Ishikawa (cell line): Measurements from ENCODE around the gene GZMB.

Experiments used
- CEBPB ChIP-seq: IDR thresholded peaks from 2 replicates; pipeline ENCODE4 v1.6.1; 2012
- EGR1 ChIP-seq: IDR thresholded peaks from 2 replicates; pipeline ENCODE4 v1.6.1; 2012
- EP300 ChIP-seq: IDR thresholded peaks from 2 replicates; pipeline ENCODE4 v1.6.1; 2012; ENCODE audit warnings: borderline replicate concordance
- NFIC ChIP-seq: IDR thresholded peaks from 2 replicates; pipeline ENCODE4 v1.6.1; 2012
- RAD21 ChIP-seq: IDR thresholded peaks from 2 replicates; pipeline ENCODE4 v1.6.1; 2012; ENCODE audit warnings: low read depth
- TCF12 ChIP-seq: IDR thresholded peaks from 2 replicates; pipeline ENCODE4 v1.6.1; 2012; ENCODE audit warnings: low read depth
- TF ChIP-seq, protein P1 (sequence below): IDR thresholded peaks from 2 replicates; pipeline ENCODE4 v1.6.1; 2012
- TF ChIP-seq, protein P2 (sequence below): IDR thresholded peaks from 2 replicates; pipeline ENCODE4 v1.6.1; 2012; ENCODE audit warnings: low read depth, mild to moderate bottlenecking

DNA sequence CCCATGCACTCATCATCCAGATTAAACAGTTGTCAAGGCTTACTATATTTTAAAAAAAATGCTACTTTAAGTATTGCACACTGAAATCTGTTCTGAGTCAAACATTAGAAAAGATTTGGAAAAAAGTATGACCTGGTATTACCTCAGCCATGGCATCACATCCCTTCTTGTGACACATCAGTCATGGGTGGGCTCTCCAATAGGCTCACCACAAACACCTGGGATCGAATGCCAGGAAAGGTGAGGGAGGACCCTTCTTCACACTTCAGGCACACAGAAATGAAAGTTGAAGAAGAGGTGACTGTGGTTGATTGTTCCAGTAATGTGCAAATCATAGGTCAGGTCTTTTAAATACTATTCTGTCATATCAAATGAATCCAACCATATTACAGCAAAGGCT is 36.6 kb upstream of the GZMB start:
- TF ChIP-seq, protein P1, sequence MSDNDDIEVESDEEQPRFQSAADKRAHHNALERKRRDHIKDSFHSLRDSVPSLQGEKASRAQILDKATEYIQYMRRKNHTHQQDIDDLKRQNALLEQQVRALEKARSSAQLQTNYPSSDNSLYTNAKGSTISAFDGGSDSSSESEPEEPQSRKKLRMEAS, result no peak
- TF ChIP-seq EP300 (no peak), CEBPB (no peak), TCF12 (no peak), NFIC (no peak), EGR1 (no peak), RAD21 (no peak)
- TF ChIP-seq, protein P2, sequence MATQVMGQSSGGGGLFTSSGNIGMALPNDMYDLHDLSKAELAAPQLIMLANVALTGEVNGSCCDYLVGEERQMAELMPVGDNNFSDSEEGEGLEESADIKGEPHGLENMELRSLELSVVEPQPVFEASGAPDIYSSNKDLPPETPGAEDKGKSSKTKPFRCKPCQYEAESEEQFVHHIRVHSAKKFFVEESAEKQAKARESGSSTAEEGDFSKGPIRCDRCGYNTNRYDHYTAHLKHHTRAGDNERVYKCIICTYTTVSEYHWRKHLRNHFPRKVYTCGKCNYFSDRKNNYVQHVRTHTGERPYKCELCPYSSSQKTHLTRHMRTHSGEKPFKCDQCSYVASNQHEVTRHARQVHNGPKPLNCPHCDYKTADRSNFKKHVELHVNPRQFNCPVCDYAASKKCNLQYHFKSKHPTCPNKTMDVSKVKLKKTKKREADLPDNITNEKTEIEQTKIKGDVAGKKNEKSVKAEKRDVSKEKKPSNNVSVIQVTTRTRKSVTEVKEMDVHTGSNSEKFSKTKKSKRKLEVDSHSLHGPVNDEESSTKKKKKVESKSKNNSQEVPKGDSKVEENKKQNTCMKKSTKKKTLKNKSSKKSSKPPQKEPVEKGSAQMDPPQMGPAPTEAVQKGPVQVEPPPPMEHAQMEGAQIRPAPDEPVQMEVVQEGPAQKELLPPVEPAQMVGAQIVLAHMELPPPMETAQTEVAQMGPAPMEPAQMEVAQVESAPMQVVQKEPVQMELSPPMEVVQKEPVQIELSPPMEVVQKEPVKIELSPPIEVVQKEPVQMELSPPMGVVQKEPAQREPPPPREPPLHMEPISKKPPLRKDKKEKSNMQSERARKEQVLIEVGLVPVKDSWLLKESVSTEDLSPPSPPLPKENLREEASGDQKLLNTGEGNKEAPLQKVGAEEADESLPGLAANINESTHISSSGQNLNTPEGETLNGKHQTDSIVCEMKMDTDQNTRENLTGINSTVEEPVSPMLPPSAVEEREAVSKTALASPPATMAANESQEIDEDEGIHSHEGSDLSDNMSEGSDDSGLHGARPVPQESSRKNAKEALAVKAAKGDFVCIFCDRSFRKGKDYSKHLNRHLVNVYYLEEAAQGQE, result no peak
